Mammary epithelial cell (primary cell): ENCODE measurements around the gene PPP1R12B.

Experiments
- CTCF ChIP-seq, 2 donors: IDR thresholded peaks in 1 of 2; conservative IDR thresholded peaks in 1 of 2; 2 replicates each; pipeline ENCODE4 v1.5.1; 2011 to 2012; ENCODE audit warnings: inconsistent platforms in 2 of 2, low read length in 2 of 2, mild to moderate bottlenecking in 2 of 2, control low read depth in 1 of 2, low read depth in 1 of 2; ENCODE audit not compliant: insufficient read depth in 1 of 2; ENCODE audit errors: extremely low read depth in 1 of 2
- EZH2 ChIP-seq: IDR thresholded peaks from 2 replicates; pipeline ENCODE4 v1.6.1; 2012; ENCODE audit warnings: low read length, inconsistent platforms, borderline replicate concordance

GRCh38 chr1:202593845-202594244 lies 245.3 kb downstream of the PPP1R12B start:
- TF ChIP-seq CTCF (conservative IDR thresholded peaks at IDR 0.05 in 1 of 2, IDR thresholded peaks at IDR 0.05 in 1 of 2; ENCODE audit: extremely low read depth in 1 of 2, insufficient read depth in 1 of 2, low read depth in 1 of 2, low read length in 2 of 2) (peak; percentile 22 to 58), EZH2 (no peak)
